Left hindlimb (tissue), 1 donor: ENCODE results near the gene MSANTD2.

ENCODE experiments used
- DNase-seq: peaks from one replicate; pipeline ENCODE4 v3.0.0-alpha.2; 2018

MSANTD2 gene

DNA sequence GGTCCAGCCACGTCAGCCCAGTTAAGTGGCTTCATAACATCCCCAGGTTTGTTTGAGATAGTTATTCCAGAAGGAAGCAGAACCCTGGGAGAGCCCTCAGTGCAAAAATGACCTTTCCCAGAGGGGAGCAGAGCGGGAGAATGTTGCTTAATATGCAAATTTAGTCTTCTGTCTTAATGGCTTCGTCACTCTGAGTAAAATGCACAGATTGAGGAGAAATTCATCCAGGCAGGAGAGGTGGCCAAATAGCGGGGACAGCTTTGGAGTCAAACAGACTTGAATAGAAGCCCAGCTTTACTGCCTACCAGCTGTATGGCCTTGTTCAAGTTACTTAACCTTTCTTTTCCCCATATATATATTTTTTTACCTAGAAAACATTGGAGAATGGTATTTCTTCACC is 72.7 kb downstream of the MSANTD2 start:
- DNase-seq, result no peak

- DNase-seq, result no peak
Measured at GRCh38 chr11:124725719-124726105, 74.5 kb downstream of the MSANTD2 start.

DNA sequence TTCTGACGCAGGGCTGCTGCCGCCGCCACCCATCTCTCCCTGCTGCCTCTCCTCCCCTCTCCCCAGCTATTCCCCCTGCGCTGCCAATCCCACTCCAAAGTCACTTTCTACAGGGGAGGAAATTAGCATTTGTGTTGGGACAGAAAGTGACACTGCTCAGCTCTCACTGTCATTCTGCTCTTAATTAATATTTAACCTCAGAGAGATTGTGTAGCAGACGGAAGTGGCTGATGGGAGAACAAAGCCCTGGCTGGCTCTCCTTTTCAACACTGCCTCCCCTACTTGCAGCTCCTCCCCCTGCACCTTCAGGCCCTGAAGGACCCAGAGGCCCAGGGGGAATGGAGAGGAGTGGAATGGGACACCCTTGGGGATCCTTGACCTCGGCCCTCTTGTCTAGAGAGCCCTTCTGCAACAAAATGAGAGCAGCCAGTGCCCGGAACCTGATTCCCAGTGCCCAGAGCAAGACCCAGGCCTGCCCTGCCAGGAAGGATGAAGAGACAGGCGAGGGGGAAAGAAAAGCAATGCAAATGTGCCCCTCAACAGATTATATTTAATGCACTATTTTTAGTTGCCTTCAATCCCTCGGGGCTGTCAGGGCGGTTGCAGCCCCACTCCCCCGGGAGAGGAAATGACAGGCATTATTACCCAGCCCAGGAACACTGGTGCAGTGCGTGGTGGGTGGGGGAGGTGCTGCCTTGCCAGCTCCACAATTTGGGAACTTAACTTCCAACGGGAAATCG is 75.1 kb downstream of the MSANTD2 start:
- no peak for DNase-seq

DNA sequence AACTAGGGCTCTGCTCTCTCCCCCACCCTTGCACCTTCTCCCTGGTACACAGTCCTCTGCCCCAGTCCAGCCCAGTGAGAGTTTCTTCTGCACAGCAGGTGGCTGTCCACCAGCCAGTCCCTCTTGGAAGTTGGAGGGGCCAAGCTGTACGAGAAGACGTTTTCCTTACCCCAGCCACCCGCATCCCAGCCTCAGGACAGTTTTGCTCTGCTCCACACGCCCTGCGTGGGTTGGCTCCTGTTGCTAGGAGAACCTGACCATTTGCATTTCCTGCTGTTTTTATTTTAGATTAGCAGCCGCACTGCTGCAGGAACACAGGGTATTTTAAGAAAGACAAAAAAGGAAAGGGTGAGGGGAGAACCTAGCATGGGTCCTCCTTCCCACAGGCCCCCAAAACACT is 78.0 kb downstream of the MSANTD2 start:
- no peak for DNase-seq

- no peak for DNase-seq
Measured at GRCh38 chr11:124719534-124719933, 80.7 kb downstream of the MSANTD2 start.

DNA sequence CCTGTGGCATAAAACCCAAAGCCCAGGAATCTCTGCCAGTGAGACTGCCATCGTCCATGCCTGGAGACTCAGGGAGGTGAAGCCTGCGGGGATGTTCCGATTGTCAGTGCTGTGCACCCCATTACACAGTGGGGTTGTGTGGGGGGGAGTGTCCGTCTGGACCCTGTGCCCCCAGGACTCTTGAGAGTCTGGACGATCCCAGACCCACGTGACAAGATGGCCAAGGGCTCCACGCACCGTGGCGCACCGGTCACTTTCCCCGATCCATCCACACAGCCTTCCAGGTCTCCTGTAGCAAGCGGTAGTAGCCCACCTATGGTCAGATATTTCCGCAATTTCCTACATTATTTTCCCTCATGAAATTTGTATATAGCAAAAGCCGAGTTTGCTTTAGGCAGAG is 81.4 kb downstream of the MSANTD2 start:
- no peak for DNase-seq

GRCh38 chr11:124717786-124718651 is 82.2 kb downstream of the MSANTD2 start:
- DNase-seq, result no peak

DNA sequence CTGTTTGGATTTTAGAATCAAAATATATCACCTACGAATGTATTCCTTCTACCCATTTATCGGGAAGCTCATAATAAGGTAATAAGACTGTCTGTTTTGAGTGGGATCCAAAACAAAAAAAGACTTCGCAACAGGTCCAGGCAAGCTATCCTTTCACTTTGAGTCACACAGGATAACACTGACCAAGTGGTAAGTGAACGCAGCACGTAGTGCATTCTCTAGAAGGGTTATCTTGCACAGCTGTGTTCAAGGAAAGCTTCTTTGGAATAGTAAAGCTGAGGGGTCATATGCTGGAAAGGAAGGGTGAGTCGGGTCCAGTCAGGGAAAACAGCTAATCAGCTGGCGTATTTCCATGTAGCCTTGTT is 82.8 kb downstream of the MSANTD2 start:
- no peak for DNase-seq

- no peak for DNase-seq
Measured at GRCh38 chr11:124716591-124716990, 83.6 kb downstream of the MSANTD2 start.
